Transverse colon (tissue), 4 donors: Measurements from ENCODE around the gene APOL4. TPM values are rescaled to one million over a fixed set of nuclear protein-coding genes. Genes with fewer than 3 reads are reported as not detected.

ENCODE experiments used
- DNase-seq: peaks from one replicate; pipeline ENCODE4 v3.0.0-alpha.2; 2019
- H3K27ac ChIP-seq, 4 donors: fragments of 200-600 bp; sonication (generic); 2 replicates each; pipeline ENCODE4 v1.5.1; 2016 to 2018; ENCODE audit warnings: inconsistent platforms in 4 of 4
- H3K27me3 ChIP-seq: fragments of 200-600 bp; sonication (generic); 2 replicates; pipeline ENCODE4 v1.5.1; 2017; ENCODE audit warnings: inconsistent platforms
- H3K36me3 ChIP-seq, 4 donors: fragments of 200-600 bp; sonication (generic); 2 replicates each; pipeline ENCODE4 v1.5.1; 2017 to 2019; ENCODE audit warnings: inconsistent platforms in 4 of 4
- H3K4me1 ChIP-seq, 4 donors: fragments of 200-600 bp; sonication (generic); 2 replicates each; pipeline ENCODE4 v1.5.1; 2017 to 2020; ENCODE audit warnings: inconsistent platforms in 4 of 4
- H3K4me3 ChIP-seq, 4 donors: fragments of 200-600 bp; sonication (generic); 1 replicate in 1 of 4; 2 replicates in 3 of 4; pipeline versions ENCODE4 v1.5.1 to v1.6.1; 2017 to 2019; ENCODE audit warnings: inconsistent platforms in 4 of 4
- H3K9me3 ChIP-seq, 2 donors: fragments of 200-600 bp; sonication (generic); 2 replicates each; pipeline ENCODE4 v1.5.1; 2017 to 2019; ENCODE audit warnings: inconsistent platforms in 2 of 2
- EP300 ChIP-seq: sonication (generic); formaldehyde crosslinking; IDR thresholded peaks from one replicate; pipeline ENCODE4 v1.6.1; 2017; ENCODE audit warnings: antibody characterized with exemption, low read depth
- POLR2A ChIP-seq: fragments of 450-650 bp; IDR thresholded peaks from one replicate; pipeline ENCODE4 v1.6.1; 2016; ENCODE audit warnings: antibody characterized with exemption, mild to moderate bottlenecking, moderate library complexity
- POLR2AphosphoS5 ChIP-seq, 3 donors: sonication (generic); formaldehyde crosslinking; IDR thresholded peaks; one replicate each; pipeline ENCODE4 v1.6.1; 2016; ENCODE audit warnings: antibody characterized with exemption in 3 of 3
- WGBS, 2 donors: methylation state at CpG; one replicate each; pipeline ENCODE4 v1.1.5; 2018; ENCODE audit warnings: low coverage in 1 of 2; 5-methylcytosine and 5-hydroxymethylcytosine counted together
- in situ Hi-C, 4 donors: fragments of 200-750 bp; cut with MboI; loops; one replicate each; pipeline versions ENCODE4 v1.15.0 to v1.15.1; 2017; ENCODE audit warnings: low sequenced_read_pairs in 3 of 4, low pct_ligation_motif_present in 1 of 4, low pct_unique_long_range_greater_than_20kb in 1 of 4
- intact Hi-C: fragments of 100-400 bp; cut with DNase I; formaldehyde crosslinking; loops from one replicate; pipeline ENCODE4 v1.15.1; 2023; ENCODE audit warnings: low total_unique reads
- total RNA-seq, 4 donors: library from RNA; depleted of rRNA; stranded (reverse); fragments of >200 nt; gene quantifications; one replicate each; pipeline ENCODE4 v1.1.0, GENCODE V29; 2016
- TF ChIP-seq, protein P1 (sequence below), 5 experiments: fragments of 200-600 bp in 3 of 5; fragments of 450-650 bp in 2 of 5; sonication (generic) in 3 of 5; IDR thresholded peaks; 1 replicate in 2 of 5; 2 replicates in 3 of 5; pipeline ENCODE4 v1.5.1; 2016 to 2017; ENCODE audit warnings: antibody characterized with exemption in 5 of 5, inconsistent platforms in 3 of 5, mild to moderate bottlenecking in 2 of 5, moderate library complexity in 1 of 5

The APOL4 gene
- total RNA-seq, 4 donors from 2014 or later, result 0.16 to 9.0 (median 1.8) TPM; not detected in 1

- TF ChIP-seq, protein P1, sequence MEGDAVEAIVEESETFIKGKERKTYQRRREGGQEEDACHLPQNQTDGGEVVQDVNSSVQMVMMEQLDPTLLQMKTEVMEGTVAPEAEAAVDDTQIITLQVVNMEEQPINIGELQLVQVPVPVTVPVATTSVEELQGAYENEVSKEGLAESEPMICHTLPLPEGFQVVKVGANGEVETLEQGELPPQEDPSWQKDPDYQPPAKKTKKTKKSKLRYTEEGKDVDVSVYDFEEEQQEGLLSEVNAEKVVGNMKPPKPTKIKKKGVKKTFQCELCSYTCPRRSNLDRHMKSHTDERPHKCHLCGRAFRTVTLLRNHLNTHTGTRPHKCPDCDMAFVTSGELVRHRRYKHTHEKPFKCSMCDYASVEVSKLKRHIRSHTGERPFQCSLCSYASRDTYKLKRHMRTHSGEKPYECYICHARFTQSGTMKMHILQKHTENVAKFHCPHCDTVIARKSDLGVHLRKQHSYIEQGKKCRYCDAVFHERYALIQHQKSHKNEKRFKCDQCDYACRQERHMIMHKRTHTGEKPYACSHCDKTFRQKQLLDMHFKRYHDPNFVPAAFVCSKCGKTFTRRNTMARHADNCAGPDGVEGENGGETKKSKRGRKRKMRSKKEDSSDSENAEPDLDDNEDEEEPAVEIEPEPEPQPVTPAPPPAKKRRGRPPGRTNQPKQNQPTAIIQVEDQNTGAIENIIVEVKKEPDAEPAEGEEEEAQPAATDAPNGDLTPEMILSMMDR (IDR thresholded peaks at IDR 0.05), result no peak
- TF ChIP-seq POLR2A, result no peak
- no peak for TF ChIP-seq EP300
- no peak for TF ChIP-seq POLR2AphosphoS5 (IDR thresholded peaks at IDR 0.05)
Observed at GRCh38 chr22:36198536-36198935, 3.1 kb downstream of the APOL4 start.

DNA sequence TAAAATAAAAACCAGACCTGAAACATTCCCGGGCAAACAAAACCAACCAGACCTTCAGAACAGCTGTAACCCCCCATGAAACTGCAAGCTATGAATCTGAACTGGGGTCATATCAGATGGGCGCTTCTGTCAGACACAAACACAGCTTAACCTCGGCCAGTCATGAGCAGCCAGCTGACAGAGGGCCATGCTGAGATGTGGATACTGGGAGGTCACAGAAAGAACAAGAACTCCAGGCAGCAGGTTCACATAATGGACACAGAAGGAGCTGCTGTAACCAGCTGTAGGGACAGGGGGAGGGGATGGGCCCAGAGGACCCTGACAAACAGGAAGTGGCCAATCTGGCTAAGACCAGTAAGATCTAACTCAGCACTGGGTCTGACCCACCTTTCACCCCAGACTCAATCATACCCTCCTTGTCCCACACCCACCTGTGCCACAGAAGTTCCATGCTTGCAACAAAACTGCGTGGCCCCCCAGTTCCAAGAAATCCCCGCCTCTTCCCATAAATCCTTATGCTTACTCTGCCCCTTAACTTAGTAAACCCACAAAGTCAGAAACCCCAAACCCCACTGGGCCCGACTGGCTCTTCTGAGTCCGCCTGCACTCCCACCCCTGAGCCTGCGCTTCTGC lies 4.0 kb downstream of the APOL4 start:
- Histone ChIP-seq H3K4me3 (no peak overlapping the region), H3K27me3 (no peaks in the 10 kb centered on the region), H3K9me3 (no peaks in the 10 kb centered on the region), H3K27ac (peak overlapping the region; percentile 20 to 57 (median 39)), H3K4me1 (peaks cover 0 to 30% (median 9%) of the 10 kb centered on the region in 4 donors), H3K36me3 (no peaks in the 10 kb centered on the region)
- 41 to 55% methylated on average over 8 of the region's 8 CpGs for WGBS, 2 donors
- in situ Hi-C loops, result loop anchor here in 3 of 4 donors (10.0 to 25.0 kb wide), 2 partner anchors 87 to 290 kb away; partner anchors contain the start of gene TXN2 (in 2 of the 3)
- intact Hi-C loops, result loop anchor here (5.0 kb wide), 1 partner anchor 290 kb away; no protein-coding TSS in a partner anchor
- TF ChIP-seq EP300 (no peak), POLR2AphosphoS5 (IDR thresholded peaks at IDR 0.05) (no peak), POLR2A (no peak)
- TF ChIP-seq, protein P1 (IDR thresholded peaks at IDR 0.05), result no peak
- DNase-seq, result no peak

More at GRCh38 chr22:36198536-36198935, 3.1 kb downstream of the APOL4 start:
- Histone ChIP-seq H3K27me3 (no peaks in the 10 kb centered on the region), H3K9me3 (no peaks in the 10 kb centered on the region), H3K4me1 (peaks cover 0 to 35% (median 12%) of the 10 kb centered on the region in 4 donors), H3K36me3 (no peaks in the 10 kb centered on the region), H3K4me3 (no peak overlapping the region), H3K27ac (no peak overlapping the region)
- in situ Hi-C loops (loop anchor here in 3 of 4 donors (10.0 to 25.0 kb wide), 2 partner anchors 86 to 289 kb away; partner anchors contain the start of gene TXN2 (in 2 of the 3)), intact Hi-C loops (loop anchor here (5.0 kb wide), 1 partner anchor 289 kb away; no protein-coding TSS in a partner anchor)
- no peak for DNase-seq
- WGBS, 2 donors, result 84 to 100% methylated on average over 1 to 3 of the region's 3 CpGs

GRCh38 chr22:36197065-36197440 lies 4.6 kb downstream of the APOL4 start:
- intact Hi-C loops, result loop anchor here (5.0 kb wide), 1 partner anchor 290 kb away; no protein-coding TSS in a partner anchor

GRCh38 chr22:36196254-36197064 lies 5.2 kb downstream of the APOL4 start:
- intact Hi-C loops (loop anchor here (5.0 kb wide), 1 partner anchor 291 kb away; no protein-coding TSS in a partner anchor), in situ Hi-C loops (loop anchor here in 3 of 4 donors (10.0 to 25.0 kb wide), 2 partner anchors 88 to 291 kb away; partner anchors contain the start of gene TXN2 (in 2 of the 3))
- no peak for TF ChIP-seq POLR2A
- TF ChIP-seq EP300, result no peak
- TF ChIP-seq, protein P1 (IDR thresholded peaks at IDR 0.05), result no peak
- TF ChIP-seq POLR2AphosphoS5 (IDR thresholded peaks at IDR 0.05), result no peak
- 47% methylated on average over 6 of the region's 6 CpGs; no CpG with 5 or more reads in 1 of the 2 donors for WGBS, 2 donors
- H3K36me3 ChIP-seq, result no peaks in the 10 kb centered on the region
- no peak overlapping the region for H3K4me3 ChIP-seq
- no peaks in the 10 kb centered on the region for H3K9me3 ChIP-seq
- H3K27ac ChIP-seq, result peak overlapping the region; percentile 13 to 57 (median 39)
- peaks cover 0 to 23% (median 7%) of the 10 kb centered on the region in 4 donors for H3K4me1 ChIP-seq
- DNase-seq, result no peak
- H3K27me3 ChIP-seq, result no peaks in the 10 kb centered on the region

More at GRCh38 chr22:36197065-36197440, 4.6 kb downstream of the APOL4 start:
- Histone ChIP-seq H3K4me3 (no peak overlapping the region), H3K9me3 (no peaks in the 10 kb centered on the region), H3K36me3 (no peaks in the 10 kb centered on the region), H3K27ac (peak overlapping the region; percentile 20 to 57 (median 39)), H3K27me3 (no peaks in the 10 kb centered on the region), H3K4me1 (peaks cover 0 to 27% (median 9%) of the 10 kb centered on the region in 4 donors)
- TF ChIP-seq POLR2AphosphoS5 (IDR thresholded peaks at IDR 0.05) (no peak), POLR2A (no peak), EP300 (no peak)
- DNase-seq, result peak; percentile 42
- in situ Hi-C loops, result loop anchor here in 3 of 4 donors (10.0 to 25.0 kb wide), 2 partner anchors 88 to 290 kb away; partner anchors contain the start of gene TXN2 (in 2 of the 3)
- 40 to 41% methylated on average over 1 to 5 of the region's 5 CpGs for WGBS, 2 donors
